HG02610 (cell line): ENCODE data around the gene MCM7.

Source experiments
- ATAC-seq: cut with Tn5 transposase; IDR thresholded peaks from one replicate; pipeline ENCODE4 v1.9.1; 2021; ENCODE audit warnings: mild to moderate bottlenecking, moderate library complexity; ENCODE audit not compliant: unreplicated experiment

The MCM7 gene

GRCh38 chr7:100124301-100125230 is 23.4 kb upstream of the MCM7 start:
- no peak for ATAC-seq

- no peak for ATAC-seq
Measured at GRCh38 chr7:100122568-100122967, 21.4 kb upstream of the MCM7 start.

- no peak for ATAC-seq
Measured at GRCh38 chr7:100122067-100122466, 20.9 kb upstream of the MCM7 start.

GRCh38 chr7:100120733-100121036 is 19.5 kb upstream of the MCM7 start:
- ATAC-seq: no peak

GRCh38 chr7:100119970-100120732 is 19.0 kb upstream of the MCM7 start:
- ATAC-seq: peak; percentile 23

GRCh38 chr7:100119072-100119969 is 18.1 kb upstream of the MCM7 start, which contains the start of the genes CNPY4 and TAF6:
Gene CNPY4, plus strand, starts transcription at chr7:100119634. Its CDS starts 111 bp downstream, at chr7:100119745.
Gene TAF6, minus strand, starts transcription at chr7:100119358. Its CDS starts 5,149 bp downstream, at chr7:100114209.
- ATAC-seq: peak; percentile 69

- no peak for ATAC-seq
Measured at GRCh38 chr7:100118388-100119071, 17.3 kb upstream of the MCM7 start.

- ATAC-seq: no peak
Measured at GRCh38 chr7:100115026-100115425, 13.8 kb upstream of the MCM7 start.

GRCh38 chr7:100111914-100112313 is 10.7 kb upstream of the MCM7 start:
- no peak for ATAC-seq

GRCh38 chr7:100111156-100111555 is 10.0 kb upstream of the MCM7 start:
- ATAC-seq: no peak

GRCh38 chr7:100109521-100110163 is 8.4 kb upstream of the MCM7 start:
- ATAC-seq: no peak

GRCh38 chr7:100107890-100108289 is 6.7 kb upstream of the MCM7 start:
- ATAC-seq: no peak

- no peak for ATAC-seq
Measured at GRCh38 chr7:100107125-100107737, 6.0 kb upstream of the MCM7 start.

GRCh38 chr7:100106633-100107032 is 5.4 kb upstream of the MCM7 start:
- ATAC-seq: no peak

GRCh38 chr7:100105534-100105933 is 4.3 kb upstream of the MCM7 start:
- ATAC-seq: no peak

GRCh38 chr7:100102950-100103840 is 2.0 kb upstream of the MCM7 start:
- no peak for ATAC-seq

GRCh38 chr7:100100420-100101015 is 679 bp downstream of the MCM7 start:
- peak; percentile 69 for ATAC-seq

- ATAC-seq: no peak
Measured at GRCh38 chr7:100099452-100099851, 1.7 kb downstream of the MCM7 start.
